GM18502 (cell line): ENCODE data around the gene TSSK1B.
"Not testable (repeated sequence)": the region's sequence is repeated elsewhere in the genome, so short reads cannot be mapped to it uniquely, and the experiment has no call there.

ENCODE experiments used
- ATAC-seq: cut with Tn5 transposase; IDR thresholded peaks from one replicate; pipeline ENCODE4 v1.9.1; 2021; ENCODE audit warnings: mild to moderate bottlenecking; ENCODE audit not compliant: unreplicated experiment, poor library complexity

Gene TSSK1B

GRCh38 chr5:113404269-113404668 lies 30.5 kb downstream of the TSSK1B start:
- ATAC-seq: no peak

- ATAC-seq: not testable (repeated sequence)
These were observed 36.8 kb downstream of the TSSK1B start for GRCh38 chr5:113397986-113398385.

- ATAC-seq: no peak
These were observed 37.7 kb downstream of the TSSK1B start for GRCh38 chr5:113397046-113397445.

GRCh38 chr5:113394658-113395057 lies 40.1 kb downstream of the TSSK1B start:
- ATAC-seq: no peak

GRCh38 chr5:113390224-113390623 lies 44.6 kb downstream of the TSSK1B start:
- no peak for ATAC-seq

GRCh38 chr5:113389116-113389515 lies 45.7 kb downstream of the TSSK1B start:
- no peak for ATAC-seq

GRCh38 chr5:113387844-113388243 lies 46.9 kb downstream of the TSSK1B start:
- ATAC-seq: no peak

- ATAC-seq: no peak
These were observed 50.0 kb downstream of the TSSK1B start for GRCh38 chr5:113384782-113385285.

GRCh38 chr5:113382731-113383130 lies 52.1 kb downstream of the TSSK1B start:
- no peak for ATAC-seq
